Chondrocyte (in vitro differentiated cells): ENCODE measurements around the gene MED13. TPM values are rescaled to one million over a fixed set of nuclear protein-coding genes. Genes with fewer than 3 reads are reported as not detected.

Experiments used
- DNase-seq: peaks from one replicate; pipeline ENCODE4 v3.0.0; 2021; ENCODE audit warnings: mixed read lengths, low spot score
- H3K27ac Mint-ChIP-seq: one replicate; pipeline ENCODE4 v1.8.0; 2021; ENCODE audit warnings: mild to moderate bottlenecking, moderate library complexity, mixed read lengths; ENCODE audit not compliant: unreplicated experiment
- H3K27me3 Mint-ChIP-seq: 2 replicates; pipeline ENCODE4 v1.8.0; 2021; ENCODE audit warnings: low read depth, mixed read lengths
- H3K36me3 Mint-ChIP-seq: 2 replicates; pipeline ENCODE4 v1.8.0; 2021; ENCODE audit warnings: low read depth, mixed read lengths
- H3K4me1 Mint-ChIP-seq: 2 replicates; pipeline ENCODE4 v1.8.0; 2021; ENCODE audit warnings: low read depth, mild to moderate bottlenecking, mixed read lengths
- H3K4me3 Mint-ChIP-seq: one replicate; pipeline ENCODE4 v1.8.0; 2021; ENCODE audit warnings: mild to moderate bottlenecking, moderate library complexity, mixed read lengths; ENCODE audit not compliant: unreplicated experiment
- H3K9me3 Mint-ChIP-seq: 2 replicates; pipeline ENCODE4 v1.8.0; 2021; ENCODE audit warnings: low read depth, mixed read lengths
- CTCF ChIP-seq: fragments of 200-600 bp; sonication (generic); IDR thresholded peaks from 2 replicates; pipeline ENCODE4 v1.5.0; 2021; ENCODE audit warnings: antibody characterized with exemption, mild to moderate bottlenecking, moderate library complexity
- total RNA-seq: library from RNA; stranded (reverse); gene quantifications from 3 replicates; pipeline ENCODE4 v1.2.1, GENCODE V29; 2021

MED13 gene
- total RNA-seq, 1 donor from 2014 or later: 53.0 TPM

GRCh38 chr17:62057696-62058095, 7.4 kb downstream of the MED13 start:
- H3K4me3 Mint-ChIP-seq: no peak overlapping the region
- H3K36me3 Mint-ChIP-seq: peaks cover 5% of the 10 kb centered on the region
- no peak for DNase-seq
- peaks cover 64% of the 10 kb centered on the region for H3K4me1 Mint-ChIP-seq
- no peaks in the 10 kb centered on the region for H3K9me3 Mint-ChIP-seq
- no peaks in the 10 kb centered on the region for H3K27me3 Mint-ChIP-seq
- H3K27ac Mint-ChIP-seq: peak overlapping the region; percentile 82
- TF ChIP-seq CTCF: no peak

GRCh38 chr17:62052765-62053338, 12.2 kb downstream of the MED13 start:
- H3K27ac Mint-ChIP-seq: peak overlapping the region; percentile 27
- no peaks in the 10 kb centered on the region for H3K27me3 Mint-ChIP-seq
- no peaks in the 10 kb centered on the region for H3K9me3 Mint-ChIP-seq

GRCh38 chr17:62051053-62051452, 14.0 kb downstream of the MED13 start:
- TF ChIP-seq CTCF: no peak
- DNase-seq: no peak
- H3K4me1 Mint-ChIP-seq: peaks cover 26% of the 10 kb centered on the region

More at GRCh38 chr17:62052765-62053338, 12.2 kb downstream of the MED13 start:
- H3K4me1 Mint-ChIP-seq: peaks cover 42% of the 10 kb centered on the region
- TF ChIP-seq CTCF: no peak
- no peak for DNase-seq
- peaks cover 23% of the 10 kb centered on the region for H3K36me3 Mint-ChIP-seq
- H3K4me3 Mint-ChIP-seq: no peak overlapping the region

GRCh38 chr17:62049299-62049698, 15.8 kb downstream of the MED13 start:
- peaks cover 23% of the 10 kb centered on the region for H3K4me1 Mint-ChIP-seq
- H3K36me3 Mint-ChIP-seq: peaks cover 25% of the 10 kb centered on the region
- H3K27me3 Mint-ChIP-seq: no peaks in the 10 kb centered on the region
- H3K9me3 Mint-ChIP-seq: no peaks in the 10 kb centered on the region
- no peak for DNase-seq
- no peak overlapping the region for H3K27ac Mint-ChIP-seq
- no peak for TF ChIP-seq CTCF
- no peak overlapping the region for H3K4me3 Mint-ChIP-seq

More at GRCh38 chr17:62051053-62051452, 14.0 kb downstream of the MED13 start:
- H3K9me3 Mint-ChIP-seq: no peaks in the 10 kb centered on the region
- no peak overlapping the region for H3K27ac Mint-ChIP-seq
- H3K4me3 Mint-ChIP-seq: no peak overlapping the region
- no peaks in the 10 kb centered on the region for H3K27me3 Mint-ChIP-seq
- H3K36me3 Mint-ChIP-seq: peaks cover 25% of the 10 kb centered on the region

GRCh38 chr17:62048262-62048661, 16.8 kb downstream of the MED13 start:
- no peaks in the 10 kb centered on the region for H3K9me3 Mint-ChIP-seq
- H3K36me3 Mint-ChIP-seq: peaks cover 25% of the 10 kb centered on the region
- no peak overlapping the region for H3K27ac Mint-ChIP-seq
- TF ChIP-seq CTCF: no peak
- no peak for DNase-seq
- peaks cover 22% of the 10 kb centered on the region for H3K4me1 Mint-ChIP-seq
- H3K4me3 Mint-ChIP-seq: no peak overlapping the region
- no peaks in the 10 kb centered on the region for H3K27me3 Mint-ChIP-seq
